GM23338 (cell line): ENCODE measurements around the gene RPS14. TPM values are rescaled to one million over a fixed set of nuclear protein-coding genes. Genes with fewer than 3 reads are reported as not detected.

ENCODE experiments used
- ATAC-seq: fragments of 200-7000 bp; cut with Tn5 transposase; 3 replicates; pipeline ENCODE4 v1.9.1; 2020
- DNase-seq: peaks from one replicate; pipeline ENCODE4 v3.0.0-alpha.2; 2015; ENCODE audit warnings: low spot score
- H2AFZ ChIP-seq: fragments of 200-600 bp; sonication (generic); 2 replicates; pipeline ENCODE4 v1.8.0; 2016; ENCODE audit warnings: antibody characterized with exemption, mild to moderate bottlenecking, moderate library complexity
- H3F3A ChIP-seq: fragments of 200-600 bp; sonication (generic); replicated peaks from 2 replicates; pipeline ENCODE4 v1.8.0; 2017; ENCODE audit warnings: antibody characterized with exemption, mixed run types, low read depth
- H3K27ac ChIP-seq: fragments of 200-600 bp; sonication (generic); 2 replicates; pipeline ENCODE4 v1.6.1; 2016; ENCODE audit warnings: low read depth
- H3K27me3 ChIP-seq: fragments of 200-600 bp; sonication (generic); 2 replicates; pipeline ENCODE4 v1.8.0; 2016; ENCODE audit warnings: mild to moderate bottlenecking, mixed run types, moderate library complexity; ENCODE audit not compliant: insufficient read depth
- H3K36me3 ChIP-seq: fragments of 200-600 bp; sonication (generic); 2 replicates; pipeline ENCODE4 v1.8.0; 2016; ENCODE audit warnings: mild to moderate bottlenecking; ENCODE audit not compliant: insufficient read depth
- H3K4me1 ChIP-seq: fragments of 200-600 bp; sonication (generic); 2 replicates; pipeline ENCODE4 v1.8.0; 2016; ENCODE audit warnings: mild to moderate bottlenecking, moderate library complexity; ENCODE audit not compliant: insufficient read depth
- H3K4me2 ChIP-seq: fragments of 200-600 bp; sonication (generic); 2 replicates; pipeline ENCODE4 v1.7.1; 2017; ENCODE audit warnings: mixed run types
- H3K4me3 ChIP-seq: fragments of 200-600 bp; sonication (generic); 2 replicates; pipeline ENCODE4 v1.6.1; 2016; ENCODE audit warnings: mixed run types
- H3K79me2 ChIP-seq: fragments of 200-600 bp; sonication (generic); replicated peaks from 2 replicates; pipeline ENCODE4 v1.8.0; 2017; ENCODE audit warnings: mild to moderate bottlenecking; ENCODE audit not compliant: insufficient read depth
- H3K9me2 ChIP-seq: fragments of 200-600 bp; sonication (generic); 2 replicates; pipeline ENCODE4 v1.8.0; 2017; ENCODE audit not compliant: insufficient read depth
- H4K20me1 ChIP-seq: fragments of 200-600 bp; sonication (generic); replicated peaks from 2 replicates; pipeline ENCODE4 v1.8.0; 2017; ENCODE audit warnings: mild to moderate bottlenecking; ENCODE audit not compliant: insufficient read depth
- H3K27ac Mint-ChIP-seq: 2 replicates; pipeline ENCODE4 v1.8.0; 2020; ENCODE audit warnings: inconsistent platforms, mild to moderate bottlenecking, moderate library complexity, mixed read lengths
- H3K27me3 Mint-ChIP-seq: 3 replicates; pipeline ENCODE4 v1.8.0; 2022; ENCODE audit warnings: low read depth, mild to moderate bottlenecking, moderate library complexity, mixed read lengths, inconsistent platforms; ENCODE audit not compliant: insufficient read depth, poor library complexity
- H3K36me3 Mint-ChIP-seq: 3 replicates; pipeline ENCODE4 v1.8.0; 2021; ENCODE audit warnings: low read depth, mild to moderate bottlenecking, inconsistent platforms, moderate library complexity, mixed read lengths
- H3K4me1 Mint-ChIP-seq: 3 replicates; pipeline ENCODE4 v1.8.0; 2020; ENCODE audit warnings: mild to moderate bottlenecking, inconsistent platforms, mixed read lengths
- H3K4me3 Mint-ChIP-seq: 3 replicates; pipeline ENCODE4 v1.8.0; 2021; ENCODE audit warnings: moderate library complexity, mild to moderate bottlenecking, inconsistent platforms, mixed read lengths
- H3K9me3 Mint-ChIP-seq: 3 replicates; pipeline ENCODE4 v1.8.0; 2020; ENCODE audit warnings: moderate library complexity, mild to moderate bottlenecking, inconsistent platforms, mixed read lengths
- EZH2 ChIP-seq: fragments of 200-600 bp; sonication (generic); IDR thresholded peaks from one replicate; pipeline ENCODE4 v1.8.0; 2017; ENCODE audit warnings: antibody characterized with exemption, mild to moderate bottlenecking, low read depth; ENCODE audit not compliant: unreplicated experiment
- NANOG ChIP-seq: IDR thresholded peaks from 2 replicates; pipeline ENCODE4 v1.6.1; 2016; ENCODE audit warnings: antibody characterized with exemption, borderline replicate concordance
- STAT1 ChIP-seq: IDR thresholded peaks from one replicate; pipeline ENCODE4 v1.6.1; 2016; ENCODE audit warnings: antibody characterized with exemption; ENCODE audit not compliant: unreplicated experiment
- ZNF331 ChIP-seq: fragments of 250-450 bp; sonication (Bioruptor Pico); IDR thresholded peaks from 2 replicates; pipeline ENCODE4 v1.5.0; 2020; ENCODE audit warnings: low read depth, mild to moderate bottlenecking, moderate library complexity
- polyA plus RNA-seq: library from polyadenylated mRNA; unstranded; fragments of >200 nt; fragmentation: Nextera tagmentation; extraction: Ambion mirVana; gene quantifications from 2 replicates; pipeline ENCODE4 v1.2.1, GENCODE V29; 2016
- total RNA-seq: library from RNA; depleted of rRNA; stranded (reverse); fragments of >200 nt; shearing (Covaris generic); gene quantifications from 2 replicates; pipeline ENCODE4 v1.2.3, GENCODE V29; 2014
- TF ChIP-seq, protein P1 (sequence below): IDR thresholded peaks from one replicate; pipeline ENCODE4 v1.6.1; 2018; ENCODE audit warnings: antibody characterized with exemption; ENCODE audit not compliant: unreplicated experiment
- TF ChIP-seq, protein P2 (sequence below): fragments of 250-450 bp; sonication (Bioruptor Pico); IDR thresholded peaks from 2 replicates; pipeline ENCODE4 v1.5.0; 2020; ENCODE audit warnings: mild to moderate bottlenecking, moderate library complexity
- TF ChIP-seq, protein P3 (sequence below), 2 experiments: fragments of 200-600 bp in 1 of 2; sonication (generic) in 1 of 2; conservative IDR thresholded peaks; 2 replicates each; pipeline versions ENCODE4 v1.5.1 to v1.6.1; 2016 to 2017; ENCODE audit warnings: antibody characterized with exemption in 2 of 2, low read depth in 2 of 2, mild to moderate bottlenecking in 2 of 2, moderate library complexity in 1 of 2

RPS14 gene
- total and polyA plus RNA-seq, 2 experiments from 2014 or later, result 1,443 to 2,790 TPM

DNA sequence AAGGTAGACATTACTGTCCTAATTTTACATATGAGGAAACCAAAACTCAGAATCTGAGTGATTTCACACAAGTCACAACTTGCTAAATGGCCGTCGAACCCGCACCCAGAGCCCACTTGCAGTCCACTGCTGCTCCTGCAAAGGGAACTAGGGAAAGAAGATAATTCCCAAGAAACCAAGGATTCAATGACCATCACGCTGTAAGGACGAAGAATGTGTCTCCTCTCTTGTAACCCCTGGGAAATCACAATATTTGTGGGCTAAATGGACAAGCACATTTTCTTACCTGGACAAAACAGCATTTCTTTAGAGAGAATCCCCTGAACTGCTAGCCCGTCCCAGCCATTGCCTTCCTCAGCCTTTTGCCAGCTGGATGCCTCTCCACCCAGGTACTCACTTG is 2.4 kb downstream of the RPS14 start:
- H2AFZ ChIP-seq, result no peak overlapping the region
- peaks cover 37% of the 10 kb centered on the region for H3K79me2 ChIP-seq
- no peaks in the 10 kb centered on the region for H3K9me2 ChIP-seq
- peaks cover 70% of the 10 kb centered on the region for H3F3A ChIP-seq
- Mint-ChIP-seq H3K27me3 (peaks cover 40% of the 10 kb centered on the region), H3K9me3 (peaks cover 3% of the 10 kb centered on the region; the same call in 2 of the 3 replicates), H3K36me3 (peaks cover 68% of the 10 kb centered on the region), H3K4me1 (peaks cover 31% of the 10 kb centered on the region), H3K4me3 (peak overlapping the region; percentile 99), H3K27ac (peak overlapping the region; percentile 99)
- H3K4me1 ChIP-seq, result peaks cover 16% of the 10 kb centered on the region; the same call in 1 of the 2 replicates
- peaks cover 52% of the 10 kb centered on the region for H3K36me3 ChIP-seq
- ATAC-seq (no peak), DNase-seq (no peak)
- peak overlapping the region; percentile 99; the same call in 1 of the 2 replicates for H3K4me2 ChIP-seq
- H3K4me3 ChIP-seq, result peak overlapping the region; percentile 100; the same call in 1 of the 2 replicates
- H3K27ac ChIP-seq, result peak overlapping the region; percentile 95
- TF ChIP-seq STAT1 (no peak), NANOG (no peak), ZNF331 (CRISPR knock-in tag) (no peak), EZH2 (no peak)
- TF ChIP-seq, protein P1, sequence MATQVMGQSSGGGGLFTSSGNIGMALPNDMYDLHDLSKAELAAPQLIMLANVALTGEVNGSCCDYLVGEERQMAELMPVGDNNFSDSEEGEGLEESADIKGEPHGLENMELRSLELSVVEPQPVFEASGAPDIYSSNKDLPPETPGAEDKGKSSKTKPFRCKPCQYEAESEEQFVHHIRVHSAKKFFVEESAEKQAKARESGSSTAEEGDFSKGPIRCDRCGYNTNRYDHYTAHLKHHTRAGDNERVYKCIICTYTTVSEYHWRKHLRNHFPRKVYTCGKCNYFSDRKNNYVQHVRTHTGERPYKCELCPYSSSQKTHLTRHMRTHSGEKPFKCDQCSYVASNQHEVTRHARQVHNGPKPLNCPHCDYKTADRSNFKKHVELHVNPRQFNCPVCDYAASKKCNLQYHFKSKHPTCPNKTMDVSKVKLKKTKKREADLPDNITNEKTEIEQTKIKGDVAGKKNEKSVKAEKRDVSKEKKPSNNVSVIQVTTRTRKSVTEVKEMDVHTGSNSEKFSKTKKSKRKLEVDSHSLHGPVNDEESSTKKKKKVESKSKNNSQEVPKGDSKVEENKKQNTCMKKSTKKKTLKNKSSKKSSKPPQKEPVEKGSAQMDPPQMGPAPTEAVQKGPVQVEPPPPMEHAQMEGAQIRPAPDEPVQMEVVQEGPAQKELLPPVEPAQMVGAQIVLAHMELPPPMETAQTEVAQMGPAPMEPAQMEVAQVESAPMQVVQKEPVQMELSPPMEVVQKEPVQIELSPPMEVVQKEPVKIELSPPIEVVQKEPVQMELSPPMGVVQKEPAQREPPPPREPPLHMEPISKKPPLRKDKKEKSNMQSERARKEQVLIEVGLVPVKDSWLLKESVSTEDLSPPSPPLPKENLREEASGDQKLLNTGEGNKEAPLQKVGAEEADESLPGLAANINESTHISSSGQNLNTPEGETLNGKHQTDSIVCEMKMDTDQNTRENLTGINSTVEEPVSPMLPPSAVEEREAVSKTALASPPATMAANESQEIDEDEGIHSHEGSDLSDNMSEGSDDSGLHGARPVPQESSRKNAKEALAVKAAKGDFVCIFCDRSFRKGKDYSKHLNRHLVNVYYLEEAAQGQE, result no peak
- TF ChIP-seq, protein P2, sequence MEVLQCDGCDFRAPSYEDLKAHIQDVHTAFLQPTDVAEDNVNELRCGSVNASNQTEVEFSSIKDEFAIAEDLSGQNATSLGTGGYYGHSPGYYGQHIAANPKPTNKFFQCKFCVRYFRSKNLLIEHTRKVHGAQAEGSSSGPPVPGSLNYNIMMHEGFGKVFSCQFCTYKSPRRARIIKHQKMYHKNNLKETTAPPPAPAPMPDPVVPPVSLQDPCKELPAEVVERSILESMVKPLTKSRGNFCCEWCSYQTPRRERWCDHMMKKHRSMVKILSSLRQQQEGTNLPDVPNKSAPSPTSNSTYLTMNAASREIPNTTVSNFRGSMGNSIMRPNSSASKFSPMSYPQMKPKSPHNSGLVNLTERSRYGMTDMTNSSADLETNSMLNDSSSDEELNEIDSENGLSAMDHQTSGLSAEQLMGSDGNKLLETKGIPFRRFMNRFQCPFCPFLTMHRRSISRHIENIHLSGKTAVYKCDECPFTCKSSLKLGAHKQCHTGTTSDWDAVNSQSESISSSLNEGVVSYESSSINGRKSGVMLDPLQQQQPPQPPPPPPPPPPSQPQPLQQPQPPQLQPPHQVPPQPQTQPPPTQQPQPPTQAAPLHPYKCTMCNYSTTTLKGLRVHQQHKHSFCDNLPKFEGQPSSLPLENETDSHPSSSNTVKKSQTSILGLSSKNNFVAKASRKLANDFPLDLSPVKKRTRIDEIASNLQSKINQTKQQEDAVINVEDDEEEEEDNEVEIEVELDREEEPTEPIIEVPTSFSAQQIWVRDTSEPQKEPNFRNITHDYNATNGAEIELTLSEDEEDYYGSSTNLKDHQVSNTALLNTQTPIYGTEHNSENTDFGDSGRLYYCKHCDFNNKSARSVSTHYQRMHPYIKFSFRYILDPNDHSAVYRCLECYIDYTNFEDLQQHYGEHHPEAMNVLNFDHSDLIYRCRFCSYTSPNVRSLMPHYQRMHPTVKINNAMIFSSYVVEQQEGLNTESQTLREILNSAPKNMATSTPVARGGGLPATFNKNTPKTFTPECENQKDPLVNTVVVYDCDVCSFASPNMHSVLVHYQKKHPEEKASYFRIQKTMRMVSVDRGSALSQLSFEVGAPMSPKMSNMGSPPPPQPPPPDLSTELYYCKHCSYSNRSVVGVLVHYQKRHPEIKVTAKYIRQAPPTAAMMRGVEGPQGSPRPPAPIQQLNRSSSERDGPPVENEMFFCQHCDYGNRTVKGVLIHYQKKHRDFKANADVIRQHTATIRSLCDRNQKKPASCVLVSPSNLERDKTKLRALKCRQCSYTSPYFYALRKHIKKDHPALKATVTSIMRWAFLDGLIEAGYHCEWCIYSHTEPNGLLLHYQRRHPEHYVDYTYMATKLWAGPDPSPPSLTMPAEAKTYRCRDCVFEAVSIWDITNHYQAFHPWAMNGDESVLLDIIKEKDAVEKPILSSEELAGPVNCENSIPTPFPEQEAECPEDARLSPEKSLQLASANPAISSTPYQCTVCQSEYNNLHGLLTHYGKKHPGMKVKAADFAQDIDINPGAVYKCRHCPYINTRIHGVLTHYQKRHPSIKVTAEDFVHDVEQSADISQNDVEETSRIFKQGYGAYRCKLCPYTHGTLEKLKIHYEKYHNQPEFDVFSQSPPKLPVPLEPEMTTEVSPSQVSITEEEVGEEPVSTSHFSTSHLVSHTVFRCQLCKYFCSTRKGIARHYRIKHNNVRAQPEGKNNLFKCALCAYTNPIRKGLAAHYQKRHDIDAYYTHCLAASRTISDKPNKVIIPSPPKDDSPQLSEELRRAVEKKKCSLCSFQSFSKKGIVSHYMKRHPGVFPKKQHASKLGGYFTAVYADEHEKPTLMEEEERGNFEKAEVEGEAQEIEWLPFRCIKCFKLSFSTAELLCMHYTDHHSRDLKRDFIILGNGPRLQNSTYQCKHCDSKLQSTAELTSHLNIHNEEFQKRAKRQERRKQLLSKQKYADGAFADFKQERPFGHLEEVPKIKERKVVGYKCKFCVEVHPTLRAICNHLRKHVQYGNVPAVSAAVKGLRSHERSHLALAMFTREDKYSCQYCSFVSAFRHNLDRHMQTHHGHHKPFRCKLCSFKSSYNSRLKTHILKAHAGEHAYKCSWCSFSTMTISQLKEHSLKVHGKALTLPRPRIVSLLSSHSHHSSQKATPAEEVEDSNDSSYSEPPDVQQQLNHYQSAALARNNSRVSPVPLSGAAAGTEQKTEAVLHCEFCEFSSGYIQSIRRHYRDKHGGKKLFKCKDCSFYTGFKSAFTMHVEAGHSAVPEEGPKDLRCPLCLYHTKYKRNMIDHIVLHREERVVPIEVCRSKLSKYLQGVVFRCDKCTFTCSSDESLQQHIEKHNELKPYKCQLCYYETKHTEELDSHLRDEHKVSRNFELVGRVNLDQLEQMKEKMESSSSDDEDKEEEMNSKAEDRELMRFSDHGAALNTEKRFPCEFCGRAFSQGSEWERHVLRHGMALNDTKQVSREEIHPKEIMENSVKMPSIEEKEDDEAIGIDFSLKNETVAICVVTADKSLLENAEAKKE (CRISPR knock-in tag), result no peak
- TF ChIP-seq, protein P3, sequence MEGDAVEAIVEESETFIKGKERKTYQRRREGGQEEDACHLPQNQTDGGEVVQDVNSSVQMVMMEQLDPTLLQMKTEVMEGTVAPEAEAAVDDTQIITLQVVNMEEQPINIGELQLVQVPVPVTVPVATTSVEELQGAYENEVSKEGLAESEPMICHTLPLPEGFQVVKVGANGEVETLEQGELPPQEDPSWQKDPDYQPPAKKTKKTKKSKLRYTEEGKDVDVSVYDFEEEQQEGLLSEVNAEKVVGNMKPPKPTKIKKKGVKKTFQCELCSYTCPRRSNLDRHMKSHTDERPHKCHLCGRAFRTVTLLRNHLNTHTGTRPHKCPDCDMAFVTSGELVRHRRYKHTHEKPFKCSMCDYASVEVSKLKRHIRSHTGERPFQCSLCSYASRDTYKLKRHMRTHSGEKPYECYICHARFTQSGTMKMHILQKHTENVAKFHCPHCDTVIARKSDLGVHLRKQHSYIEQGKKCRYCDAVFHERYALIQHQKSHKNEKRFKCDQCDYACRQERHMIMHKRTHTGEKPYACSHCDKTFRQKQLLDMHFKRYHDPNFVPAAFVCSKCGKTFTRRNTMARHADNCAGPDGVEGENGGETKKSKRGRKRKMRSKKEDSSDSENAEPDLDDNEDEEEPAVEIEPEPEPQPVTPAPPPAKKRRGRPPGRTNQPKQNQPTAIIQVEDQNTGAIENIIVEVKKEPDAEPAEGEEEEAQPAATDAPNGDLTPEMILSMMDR (conservative IDR thresholded peaks at IDR 0.05; ENCODE audit: low read depth in 2 of 2), result no peak
- no peaks in the 10 kb centered on the region for H3K27me3 ChIP-seq
- peaks cover 52% of the 10 kb centered on the region for H4K20me1 ChIP-seq
